H9 (cell line): ENCODE data around the gene LAMB1. TPM values are rescaled to one million over a fixed set of nuclear protein-coding genes. Genes with fewer than 3 reads are reported as not detected.

Experiments used
- DNase-seq: peaks from one replicate; pipeline ENCODE4 v3.0.0-alpha.2; 2017
- H2AFZ ChIP-seq: one replicate; pipeline ENCODE4 v1.6.1; 2013; ENCODE audit warnings: mild to moderate bottlenecking, low read length, control low read depth, moderate library complexity
- H2AK5ac ChIP-seq: 2 replicates; pipeline ENCODE4 v1.6.1; 2013; ENCODE audit warnings: low read length, control low read depth, mixed read lengths; ENCODE audit not compliant: insufficient read length
- H2BK120ac ChIP-seq: one replicate; pipeline ENCODE4 v1.6.1; 2013; ENCODE audit warnings: low read depth, mild to moderate bottlenecking, low read length, control low read depth, inconsistent platforms; ENCODE audit not compliant: poor library complexity, severe bottlenecking
- H2BK12ac ChIP-seq: 2 replicates; pipeline ENCODE4 v1.6.1; 2013; ENCODE audit warnings: low read length, control low read depth, mixed read lengths, low read depth; ENCODE audit not compliant: insufficient read length
- H2BK15ac ChIP-seq: 2 replicates; pipeline ENCODE4 v1.6.1; 2013; ENCODE audit warnings: low read depth, low read length, control low read depth
- H2BK20ac ChIP-seq: one replicate; pipeline ENCODE4 v1.6.1; 2013; ENCODE audit warnings: low read depth, mild to moderate bottlenecking, low read length, control low read depth, inconsistent platforms; ENCODE audit not compliant: poor library complexity, severe bottlenecking
- H2BK5ac ChIP-seq: 2 replicates; pipeline ENCODE4 v1.6.1; 2013; ENCODE audit warnings: low read length, control low read depth, mixed read lengths; ENCODE audit not compliant: insufficient read length
- H3K14ac ChIP-seq: 2 replicates; pipeline ENCODE4 v1.6.1; 2013; ENCODE audit warnings: low read length, control low read depth; ENCODE audit not compliant: insufficient read depth
- H3K18ac ChIP-seq: 2 replicates; pipeline ENCODE4 v1.6.1; 2013; ENCODE audit warnings: low read depth, mild to moderate bottlenecking, mixed read lengths, low read length, control low read depth; ENCODE audit not compliant: insufficient read length
- H3K23ac ChIP-seq: 2 replicates; pipeline ENCODE4 v1.6.1; 2013; ENCODE audit warnings: low read length, control low read depth, mixed read lengths, low read depth; ENCODE audit not compliant: insufficient read length
- H3K23me2 ChIP-seq: 2 replicates; pipeline ENCODE4 v1.6.1; 2013; ENCODE audit warnings: low read depth, mild to moderate bottlenecking, mixed read lengths, low read length, control low read depth; ENCODE audit not compliant: insufficient read length, poor library complexity, severe bottlenecking
- H3K27ac ChIP-seq: 2 replicates; pipeline ENCODE4 v1.5.1; 2013; ENCODE audit warnings: low read length, control low read depth, mixed read lengths, low read depth; ENCODE audit not compliant: insufficient read length
- H3K27me3 ChIP-seq: 2 replicates; pipeline ENCODE4 v1.6.1; 2013; ENCODE audit warnings: low read length, control low read depth, inconsistent platforms; ENCODE audit not compliant: insufficient read depth
- H3K4ac ChIP-seq: 2 replicates; pipeline ENCODE4 v1.6.1; 2013; ENCODE audit warnings: low read depth, mild to moderate bottlenecking, control low read depth, inconsistent platforms, low read length, moderate library complexity
- H3K4me1 ChIP-seq: 2 replicates; pipeline ENCODE4 v1.6.1; 2013; ENCODE audit warnings: low read length, control low read depth, inconsistent platforms; ENCODE audit not compliant: insufficient read depth
- H3K4me2 ChIP-seq: 2 replicates; pipeline ENCODE4 v1.6.1; 2013; ENCODE audit warnings: low read length, control low read depth, mixed read lengths; ENCODE audit not compliant: insufficient read length, insufficient read depth
- H3K56ac ChIP-seq: 2 replicates; pipeline ENCODE4 v1.6.1; 2013; ENCODE audit warnings: low read depth, mild to moderate bottlenecking, mixed read lengths, low read length, control low read depth; ENCODE audit not compliant: insufficient read length
- H3K79me1 ChIP-seq: 2 replicates; pipeline ENCODE4 v1.6.1; 2013; ENCODE audit warnings: low read depth, mild to moderate bottlenecking, moderate library complexity, low read length, control low read depth, inconsistent platforms; ENCODE audit not compliant: insufficient read depth, poor library complexity, severe bottlenecking
- H3K79me2 ChIP-seq: 2 replicates; pipeline ENCODE4 v1.6.1; 2013; ENCODE audit warnings: low read length, control low read depth, inconsistent platforms; ENCODE audit not compliant: insufficient read depth
- H3K9ac ChIP-seq: 2 replicates; pipeline ENCODE4 v1.6.1; 2013; ENCODE audit warnings: low read length, control low read depth, mixed read lengths; ENCODE audit not compliant: insufficient read length; ENCODE audit errors: extremely low read depth
- H3K9me3 ChIP-seq: one replicate; pipeline ENCODE4 v1.6.1; 2013; ENCODE audit warnings: low read depth, low read length, inconsistent platforms; ENCODE audit not compliant: control insufficient read depth
- H3T11ph ChIP-seq: one replicate; pipeline ENCODE4 v1.6.1; 2013; ENCODE audit warnings: mild to moderate bottlenecking, low read length, control low read depth, inconsistent platforms
- H4K20me1 ChIP-seq: one replicate; pipeline ENCODE4 v1.6.1; 2013; ENCODE audit not compliant: control insufficient read depth, insufficient read length, insufficient read depth
- H4K5ac ChIP-seq: 2 replicates; pipeline ENCODE4 v1.6.1; 2013; ENCODE audit warnings: low read depth, mild to moderate bottlenecking, mixed read lengths, low read length, control low read depth; ENCODE audit not compliant: insufficient read length
- H4K8ac ChIP-seq: replicated peaks from 2 replicates; pipeline ENCODE4 v1.6.1; 2013; ENCODE audit warnings: low read length, control low read depth, mixed read lengths, low read depth; ENCODE audit not compliant: insufficient read length
- H4K91ac ChIP-seq: 2 replicates; pipeline ENCODE4 v1.6.1; 2013; ENCODE audit warnings: low read depth, mild to moderate bottlenecking, moderate library complexity, mixed read lengths, low read length, control low read depth; ENCODE audit not compliant: insufficient read length
- H3K27ac Mint-ChIP-seq, 3 experiments: 2 replicates in 2 of 3; 3 replicates in 1 of 3; pipeline ENCODE4 v1.8.0; 2020 to 2021; ENCODE audit warnings: mixed read lengths in 3 of 3, mild to moderate bottlenecking in 1 of 3, moderate library complexity in 1 of 3
- H3K27me3 Mint-ChIP-seq: 2 replicates; pipeline ENCODE4 v1.8.0; 2021; ENCODE audit warnings: low read depth, mild to moderate bottlenecking, moderate library complexity, mixed read lengths
- H3K36me3 Mint-ChIP-seq, 3 experiments: 2 replicates in 2 of 3; 3 replicates in 1 of 3; pipeline ENCODE4 v1.8.0; 2020 to 2021; ENCODE audit warnings: low read depth in 3 of 3, mixed read lengths in 3 of 3; ENCODE audit not compliant: insufficient read depth in 1 of 3
- H3K4me1 Mint-ChIP-seq, 2 experiments: 2 replicates each; pipeline ENCODE4 v1.8.0; 2020; ENCODE audit warnings: mixed read lengths in 2 of 2
- H3K4me3 Mint-ChIP-seq, 2 experiments: 2 replicates in 1 of 2; 3 replicates in 1 of 2; pipeline ENCODE4 v1.8.0; 2020 to 2021; ENCODE audit warnings: mild to moderate bottlenecking in 2 of 2, mixed read lengths in 2 of 2, moderate library complexity in 1 of 2
- H3K9me3 Mint-ChIP-seq, 2 experiments: 2 replicates in 1 of 2; 3 replicates in 1 of 2; pipeline ENCODE4 v1.8.0; 2020; ENCODE audit warnings: mild to moderate bottlenecking in 2 of 2, mixed read lengths in 2 of 2, moderate library complexity in 1 of 2
- CTCF ChIP-seq: fragments of 200-600 bp; sonication (generic); conservative IDR thresholded peaks from 3 replicates; pipeline ENCODE4 v1.8.0; 2021; ENCODE audit warnings: antibody characterized with exemption, mild to moderate bottlenecking
- WGBS: extraction: QIAGEN DNeasy Blood & Tissue Kit; methylation state at CpG from one replicate; pipeline ENCODE4 v1.1.7; 2013; ENCODE audit warnings: missing lambda C conversion rate, low lambda C conversion rate, mixed read lengths; ENCODE audit not compliant: insufficient read length; ENCODE audit errors: extremely low coverage; 5-methylcytosine and 5-hydroxymethylcytosine counted together
- total RNA-seq: library from RNA; stranded (reverse); gene quantifications from 2 replicates; pipeline ENCODE4 v1.2.1, GENCODE V29; 2021

LAMB1 gene
- total RNA-seq, 1 experiment from 2014 or later, result 75.8 TPM

GRCh38 chr7:108020585-108020984 is 17.6 kb upstream of the LAMB1 start:
- Histone ChIP-seq H2BK15ac (no peak overlapping the region), H3K23ac (no peak overlapping the region), H2BK120ac (no peak overlapping the region), H3K9me3 (no peaks in the 10 kb centered on the region), H3K4me2 (no peak overlapping the region), H2AFZ (no peak overlapping the region), H3K27me3 (no peaks in the 10 kb centered on the region), H3K79me1 (no peaks in the 10 kb centered on the region), H3K27ac (no peak overlapping the region), H2BK12ac (no peak overlapping the region), H2AK5ac (no peak overlapping the region), H3K9ac (no peak overlapping the region), H3T11ph (no peak overlapping the region), H4K5ac (no peak overlapping the region), H3K18ac (no peak overlapping the region), H3K79me2 (no peaks in the 10 kb centered on the region), H3K4me1 (no peaks in the 10 kb centered on the region), H3K23me2 (no peaks in the 10 kb centered on the region), H2BK5ac (no peak overlapping the region), H3K4ac (no peak overlapping the region), H4K91ac (no peak overlapping the region), H3K14ac (no peak overlapping the region), H2BK20ac (no peak overlapping the region), H3K56ac (no peak overlapping the region), H4K8ac (no peak overlapping the region), H4K20me1 (no peaks in the 10 kb centered on the region)
- DNase-seq, result no peak
- Mint-ChIP-seq H3K9me3 (no peaks in the 10 kb centered on the region), H3K27ac (no peak overlapping the region), H3K27me3 (peaks cover 5% of the 10 kb centered on the region), H3K4me3 (no peak overlapping the region), H3K36me3 (no peaks in the 10 kb centered on the region), H3K4me1 (no peaks in the 10 kb centered on the region)
- no CpG with 5 or more reads among the region's 2 CpGs for WGBS
- no peak for TF ChIP-seq CTCF
